Endothelial cell of umbilical vein (primary cell): Measurements from ENCODE around the gene INTS4. TPM values are rescaled to one million over a fixed set of nuclear protein-coding genes. Genes with fewer than 3 reads are reported as not detected.

Source experiments
- BruUV-seq: library from RNA; stranded (reverse); fragments of 400-500 nt; replicated peaks from 2 replicates; lab custom pipeline; 2021; lab: Mats Ljungman, UMichigan
- CTCF ChIA-PET: fragments of 300-600, 350-600 bp; sonication (Branson Sonifier 250); formaldehyde crosslinking; loops from one replicate; lab custom pipeline; 2021; ENCODE audit warnings: antibody characterized with exemption, inconsistent platforms; lab: Charles Lee
- POLR2A ChIA-PET: fragments of 300-600, 350-600 bp; sonication (Branson Sonifier 250); formaldehyde crosslinking; loops from one replicate; lab custom pipeline; 2021; ENCODE audit warnings: antibody characterized with exemption, inconsistent platforms; lab: Charles Lee
- DNase-seq: peaks from one replicate; pipeline ENCODE4 v3.0.0-alpha.2; 2011; ENCODE audit warnings: low read depth, low spot score
- FAIRE-seq: peaks from 2 replicates; lab custom pipeline; 2011; peaks lifted over from hg19 to GRCh38; lab: Jason Lieb, UNC
- H2AFZ ChIP-seq: 2 replicates; pipeline ENCODE4 v1.6.0; 2012; ENCODE audit warnings: low read depth, low read length, control low read depth, inconsistent platforms
- H3K27ac ChIP-seq: 2 replicates; pipeline ENCODE4 v1.5.1; 2011; ENCODE audit warnings: low read depth, mild to moderate bottlenecking, control low read depth, low read length, moderate library complexity; ENCODE audit not compliant: insufficient read depth
- H3K27me3 ChIP-seq, 2 experiments: 2 replicates each; pipeline versions ENCODE4 v1.6.0 to v1.6.1; 2011; ENCODE audit warnings: low read length in 2 of 2, mixed read lengths in 1 of 2; ENCODE audit not compliant: control insufficient read depth in 2 of 2, insufficient read depth in 2 of 2
- H3K36me3 ChIP-seq, 2 experiments: 2 replicates in 1 of 2; 3 replicates in 1 of 2; pipeline ENCODE4 v1.5.1; 2011; ENCODE audit warnings: low read length in 2 of 2, mild to moderate bottlenecking in 1 of 2, moderate library complexity in 1 of 2; ENCODE audit not compliant: control insufficient read depth in 2 of 2, insufficient read depth in 2 of 2; ENCODE audit errors: extremely low read depth in 1 of 2
- H3K4me1 ChIP-seq: 3 replicates; pipeline ENCODE4 v1.5.1; 2011; ENCODE audit warnings: mild to moderate bottlenecking, low read length; ENCODE audit not compliant: control insufficient read depth, insufficient read depth; ENCODE audit errors: extremely low read depth
- H3K4me2 ChIP-seq: 2 replicates; pipeline ENCODE4 v1.6.1; 2011; ENCODE audit warnings: low read length, control low read depth, mixed read lengths; ENCODE audit not compliant: insufficient read depth
- H3K4me3 ChIP-seq, 3 experiments: fragments of 200-600 bp in 1 of 3; sonication (generic), shearing (Covaris generic) in 1 of 3; replicated peaks in 1 of 3; 2 replicates each; pipeline ENCODE4 v1.5.1; 2011 to 2016; ENCODE audit warnings: control low read depth in 3 of 3, low read length in 3 of 3, mild to moderate bottlenecking in 2 of 3, inconsistent platforms in 1 of 3, low read depth in 1 of 3, moderate library complexity in 1 of 3; ENCODE audit not compliant: insufficient read depth in 1 of 3
- H3K79me2 ChIP-seq: 2 replicates; pipeline ENCODE4 v1.6.0; 2012; ENCODE audit warnings: low read length, inconsistent platforms; ENCODE audit not compliant: control insufficient read depth, insufficient read depth
- H3K9ac ChIP-seq: replicated peaks from 2 replicates; pipeline ENCODE3; 2011; ENCODE audit warnings: low read length, control low read depth; ENCODE audit not compliant: insufficient read depth; ENCODE audit errors: extremely low read depth
- H3K9me1 ChIP-seq: replicated peaks from 3 replicates; pipeline ENCODE4 v1.6.0; 2011; ENCODE audit warnings: mild to moderate bottlenecking, low read length; ENCODE audit not compliant: control insufficient read depth, insufficient read depth; ENCODE audit errors: extremely low read depth
- H3K9me3 ChIP-seq: replicated peaks from 2 replicates; pipeline ENCODE4 v1.5.1; 2012; ENCODE audit warnings: low read length, inconsistent platforms; ENCODE audit not compliant: control insufficient read depth, insufficient read depth
- H4K20me1 ChIP-seq: replicated peaks from 2 replicates; pipeline ENCODE3; 2011; ENCODE audit warnings: mild to moderate bottlenecking, low read length; ENCODE audit not compliant: control insufficient read depth, insufficient read depth; ENCODE audit errors: extremely low read depth
- EZH2 ChIP-seq: IDR thresholded peaks from 2 replicates; pipeline ENCODE4 v1.6.1; 2012; ENCODE audit warnings: borderline replicate concordance, low read depth, mild to moderate bottlenecking, moderate library complexity, low read length, inconsistent platforms; ENCODE audit not compliant: severe bottlenecking
- FOS ChIP-seq: IDR thresholded peaks from 2 replicates; pipeline ENCODE4 v1.6.1; 2011; ENCODE audit warnings: mild to moderate bottlenecking, low read length, moderate library complexity, borderline replicate concordance; ENCODE audit not compliant: insufficient read depth
- GATA2 ChIP-seq: IDR thresholded peaks from 2 replicates; pipeline ENCODE4 v1.7.0; 2011; ENCODE audit warnings: low read depth, mild to moderate bottlenecking, moderate library complexity, mixed read lengths, low read length; ENCODE audit not compliant: insufficient read length, insufficient read depth
- JUN ChIP-seq: IDR thresholded peaks from 2 replicates; pipeline ENCODE4 v1.6.1; 2011; ENCODE audit warnings: borderline replicate concordance, low read depth; ENCODE audit not compliant: insufficient read length, insufficient read depth
- MYC ChIP-seq: IDR thresholded peaks from one replicate; pipeline ENCODE4 v1.6.1; 2011; ENCODE audit warnings: mild to moderate bottlenecking, low read depth, low read length
- POLR2A ChIP-seq: IDR thresholded peaks from 2 replicates; pipeline ENCODE4 v1.6.1; 2012; ENCODE audit warnings: low read depth, mild to moderate bottlenecking, control low read depth, low read length
- POLR2AphosphoS5 ChIP-seq: IDR thresholded peaks from 2 replicates; pipeline ENCODE4 v1.6.1; 2012; ENCODE audit warnings: low read depth, mild to moderate bottlenecking, control low read depth, low read length, moderate library complexity; ENCODE audit not compliant: insufficient read depth
- dilution Hi-C: fragments of 300-500 bp; cut with MboI; formaldehyde crosslinking; loops from one replicate; pipeline ENCODE4 v1.15.0; 2019; ENCODE audit warnings: low sequenced_read_pairs; ENCODE audit not compliant: extremely low pct_ligation_motif_present
- intact Hi-C: fragments of 100-400 bp; cut with micrococcal nuclease; formaldehyde crosslinking; loops from one replicate; pipeline ENCODE4 v1.10.0; 2022
- polyA plus RNA-seq, 4 experiments: library from polyadenylated mRNA; depleted of rRNA in 3 of 4; stranded (reverse) in 3 of 4; unstranded in 1 of 4; fragments of >200 nt; gene quantifications; 2 replicates each; pipeline versions ENCODE4 v1.2.1 to v1.2.3, GENCODE V29; 2011 to 2012; ENCODE audit warnings: missing spikeins in 1 of 4
- total RNA-seq: library from RNA; stranded (reverse); gene quantifications from 2 replicates; pipeline ENCODE4 v1.2.3, GENCODE V29; 2021
- TF ChIP-seq, protein P1 (sequence below), 2 donors: IDR thresholded peaks; 1 replicate in 1 of 2; 2 replicates in 1 of 2; pipeline ENCODE4 v1.5.1; 2011; ENCODE audit warnings: low read length in 2 of 2, mild to moderate bottlenecking in 2 of 2, moderate library complexity in 2 of 2, control low read depth in 1 of 2, inconsistent platforms in 1 of 2, low read depth in 1 of 2; ENCODE audit not compliant: insufficient read depth in 1 of 2; ENCODE audit errors: extremely low read depth in 1 of 2
- TF ChIP-seq, protein P2 (sequence below): IDR thresholded peaks from 2 replicates; pipeline ENCODE4 v1.6.1; 2011; ENCODE audit not compliant: insufficient read depth, insufficient read length

INTS4 gene
- total and polyA plus RNA-seq, 2 donors (not counting 3 experiments of a cell fraction or from before 2014, with no cell fraction given): 29.2 to 37.8 TPM

DNA sequence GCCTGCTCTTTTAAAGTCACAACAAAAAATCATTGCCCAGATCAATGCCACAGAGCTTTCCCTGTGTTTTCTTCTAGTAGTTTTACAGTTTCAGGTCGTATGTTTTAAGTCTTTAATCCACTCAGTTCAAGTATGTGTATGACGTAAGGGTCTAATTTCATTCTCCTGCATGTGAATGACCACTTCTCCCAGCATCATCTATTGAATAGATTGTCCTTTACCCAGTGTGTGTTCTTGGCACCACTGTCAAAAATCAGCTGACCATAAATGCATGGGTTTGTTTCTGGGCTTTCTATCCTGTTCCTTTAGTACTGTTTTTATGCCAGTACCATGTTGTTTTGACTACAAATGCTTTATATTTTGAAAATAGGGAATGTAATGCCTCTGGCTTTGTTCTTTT, 28.1 kb downstream of the INTS4 start:
- Histone ChIP-seq H3K36me3 (peaks cover 0 to 3% of the 10 kb centered on the region in 2 experiments), H3K79me2 (no peaks in the 10 kb centered on the region), H3K4me3 (no peak overlapping the region), H3K4me1 (no peaks in the 10 kb centered on the region), H2AFZ (no peak overlapping the region), H3K27ac (no peak overlapping the region), H3K9me3 (no peaks in the 10 kb centered on the region), H3K9ac (no peak overlapping the region), H3K27me3 (no peaks in the 10 kb centered on the region), H4K20me1 (no peaks in the 10 kb centered on the region), H3K4me2 (no peak overlapping the region), H3K9me1 (no peaks in the 10 kb centered on the region)
- dilution Hi-C loops (no loop called here), intact Hi-C loops (no loop called here)
- no TSS peak for BruUV-seq
- FAIRE-seq (no peak), DNase-seq (no peak)
- no peak for TF ChIP-seq JUN
- TF ChIP-seq MYC: no peak
- TF ChIP-seq FOS: no peak
- TF ChIP-seq POLR2AphosphoS5: no peak
- no peak for TF ChIP-seq POLR2A
- TF ChIP-seq GATA2: no peak
- no peak for TF ChIP-seq EZH2
- TF ChIP-seq, protein P1, sequence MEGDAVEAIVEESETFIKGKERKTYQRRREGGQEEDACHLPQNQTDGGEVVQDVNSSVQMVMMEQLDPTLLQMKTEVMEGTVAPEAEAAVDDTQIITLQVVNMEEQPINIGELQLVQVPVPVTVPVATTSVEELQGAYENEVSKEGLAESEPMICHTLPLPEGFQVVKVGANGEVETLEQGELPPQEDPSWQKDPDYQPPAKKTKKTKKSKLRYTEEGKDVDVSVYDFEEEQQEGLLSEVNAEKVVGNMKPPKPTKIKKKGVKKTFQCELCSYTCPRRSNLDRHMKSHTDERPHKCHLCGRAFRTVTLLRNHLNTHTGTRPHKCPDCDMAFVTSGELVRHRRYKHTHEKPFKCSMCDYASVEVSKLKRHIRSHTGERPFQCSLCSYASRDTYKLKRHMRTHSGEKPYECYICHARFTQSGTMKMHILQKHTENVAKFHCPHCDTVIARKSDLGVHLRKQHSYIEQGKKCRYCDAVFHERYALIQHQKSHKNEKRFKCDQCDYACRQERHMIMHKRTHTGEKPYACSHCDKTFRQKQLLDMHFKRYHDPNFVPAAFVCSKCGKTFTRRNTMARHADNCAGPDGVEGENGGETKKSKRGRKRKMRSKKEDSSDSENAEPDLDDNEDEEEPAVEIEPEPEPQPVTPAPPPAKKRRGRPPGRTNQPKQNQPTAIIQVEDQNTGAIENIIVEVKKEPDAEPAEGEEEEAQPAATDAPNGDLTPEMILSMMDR (IDR thresholded peaks at IDR 0.05; ENCODE audit: extremely low read depth in 1 of 2, insufficient read depth in 1 of 2, low read depth in 1 of 2, low read length in 2 of 2): no peak
- TF ChIP-seq, protein P2, sequence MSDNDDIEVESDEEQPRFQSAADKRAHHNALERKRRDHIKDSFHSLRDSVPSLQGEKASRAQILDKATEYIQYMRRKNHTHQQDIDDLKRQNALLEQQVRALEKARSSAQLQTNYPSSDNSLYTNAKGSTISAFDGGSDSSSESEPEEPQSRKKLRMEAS: no peak
- ChIA-PET POLR2A (no interaction called here), CTCF (no interaction called here)
